Pancreas (tissue), 10 donors: ENCODE results near the gene CD40. TPM values are rescaled to one million over a fixed set of nuclear protein-coding genes. Genes with fewer than 3 reads are reported as not detected.

Source experiments
- ATAC-seq, 4 donors: fragments of 200-7000 bp; cut with Tn5 transposase; one replicate each; pipeline versions ENCODE4 v1.8.0 to v1.9.1; 2020; ENCODE audit warnings: mild to moderate bottlenecking in 4 of 4, moderate library complexity in 4 of 4
- DNase-seq, 6 donors: peaks; one replicate each; pipeline ENCODE4 v3.0.0-alpha.2; 2020
- FAIRE-seq: peaks from 2 replicates; lab custom pipeline; 2012; peaks lifted over from hg19 to GRCh38; lab: Jason Lieb, UNC
- H3K27ac ChIP-seq, 4 donors: fragments of 200-600 bp; sonication (generic); 1 replicate in 3 of 4; 2 replicates in 1 of 4; pipeline versions ENCODE4 v1.5.0 to v1.8.0; 2020
- H3K27me3 ChIP-seq, 4 donors: fragments of 200-600 bp; one replicate each; pipeline ENCODE4 v1.8.0; 2021
- H3K36me3 ChIP-seq, 3 donors: fragments of 200-600 bp; sonication (generic) in 1 of 3; one replicate each; pipeline versions ENCODE4 v1.5.0 to v1.8.0; 2020 to 2021
- H3K4me1 ChIP-seq, 3 donors: fragments of 200-600 bp; one replicate each; pipeline ENCODE4 v1.8.0; 2021
- H3K4me3 ChIP-seq, 4 donors: fragments of 200-600 bp; sonication (generic) in 2 of 4; one replicate each; pipeline versions ENCODE4 v1.5.0 to v1.8.0; 2020 to 2021
- H3K9me3 ChIP-seq, 4 donors: fragments of 200-600 bp; one replicate each; pipeline ENCODE4 v1.8.0; 2021
- WGBS, 2 donors: extraction: QIAGEN DNeasy Blood & Tissue Kit; methylation state at CpG; one replicate each; pipeline ENCODE4 v1.1.7; 2013; 5-methylcytosine and 5-hydroxymethylcytosine counted together
- intact Hi-C, 3 donors: fragments of 100-400 bp; cut with DNase I; formaldehyde crosslinking; loops; one replicate each; pipeline versions ENCODE4 v1.11.1 to v1.14.2; 2022
- polyA plus RNA-seq, 2 donors: library from polyadenylated mRNA; stranded (reverse); fragments of 200-250 nt; gene quantifications; one replicate each; pipeline ENCODE4 v1.2.3, GENCODE V29; 2013
- total RNA-seq, 6 donors: library from RNA; stranded (reverse); fragmentation: NEBNext Ultra II Directional in 4 of 6; extraction: Animal tissue kit (Norgen Biotek cat#: 25700) in 4 of 6; gene quantifications; one replicate each; pipeline versions ENCODE4 v1.2.1 to v1.2.4, GENCODE V29; 2021 to 2023
- TF ChIP-seq, protein P1 (sequence below), 4 donors: fragments of 200-600 bp; sonication (generic) in 3 of 4; IDR thresholded peaks; one replicate each; pipeline versions ENCODE4 v1.5.0 to v1.8.0; 2021; ENCODE audit warnings: antibody characterized with exemption in 4 of 4
- donor health status: healthy with polysubstance abuse.
- donor health status: DM: no; HTN: no; CAD: no; lungs with moderate emphysema.
- donor health status: DM: no; HTN: no; CAD: no.
- donor health status: control.
- donor health status: control.
- donor health status: Bipolar disorder and iron deficiency.
- donor health status: DM: yes; HTN: yes; CAD: no.
- donor health status: DM: no; HTN: no; CAD: no.
- donor health status: DM: no; HTN: no; CAD: no.
- donor health status: DM: yes; HTN: yes; CAD: no.

The CD40 gene
- total and polyA plus RNA-seq, 8 donors: 8.4 to 20.8 (median 9.7) TPM

DNA sequence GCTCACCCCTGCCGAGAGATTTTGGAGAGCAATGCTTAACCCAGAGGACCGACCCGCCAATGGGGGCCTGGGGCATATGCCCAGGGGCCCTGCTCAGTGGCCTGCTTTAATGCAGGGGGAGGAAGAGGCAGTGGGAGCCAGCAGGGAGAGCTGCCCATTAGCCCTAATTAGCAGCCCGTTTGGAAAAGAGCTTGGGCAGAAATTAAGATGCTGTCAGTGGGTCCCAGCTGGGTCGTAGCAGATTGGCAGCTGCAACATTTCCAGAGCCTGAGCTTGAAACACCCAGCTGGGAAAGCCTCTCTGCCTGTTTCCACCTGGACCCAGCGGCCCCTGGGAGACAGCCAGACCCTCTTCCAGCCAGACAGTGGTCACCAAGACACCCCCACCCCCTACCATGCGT lies 39.5 kb downstream of the CD40 start:
- 61 to 67% methylated on average over 7 of the region's 7 CpGs for WGBS, 2 donors
- Histone ChIP-seq H3K4me3 (no peak overlapping the region), H3K36me3 (no peaks in the 10 kb centered on the region), H3K9me3 (no peaks in the 10 kb centered on the region), H3K27ac (no peak overlapping the region), H3K4me1 (no peaks in the 10 kb centered on the region), H3K27me3 (no peaks in the 10 kb centered on the region)
- TF ChIP-seq, protein P1, sequence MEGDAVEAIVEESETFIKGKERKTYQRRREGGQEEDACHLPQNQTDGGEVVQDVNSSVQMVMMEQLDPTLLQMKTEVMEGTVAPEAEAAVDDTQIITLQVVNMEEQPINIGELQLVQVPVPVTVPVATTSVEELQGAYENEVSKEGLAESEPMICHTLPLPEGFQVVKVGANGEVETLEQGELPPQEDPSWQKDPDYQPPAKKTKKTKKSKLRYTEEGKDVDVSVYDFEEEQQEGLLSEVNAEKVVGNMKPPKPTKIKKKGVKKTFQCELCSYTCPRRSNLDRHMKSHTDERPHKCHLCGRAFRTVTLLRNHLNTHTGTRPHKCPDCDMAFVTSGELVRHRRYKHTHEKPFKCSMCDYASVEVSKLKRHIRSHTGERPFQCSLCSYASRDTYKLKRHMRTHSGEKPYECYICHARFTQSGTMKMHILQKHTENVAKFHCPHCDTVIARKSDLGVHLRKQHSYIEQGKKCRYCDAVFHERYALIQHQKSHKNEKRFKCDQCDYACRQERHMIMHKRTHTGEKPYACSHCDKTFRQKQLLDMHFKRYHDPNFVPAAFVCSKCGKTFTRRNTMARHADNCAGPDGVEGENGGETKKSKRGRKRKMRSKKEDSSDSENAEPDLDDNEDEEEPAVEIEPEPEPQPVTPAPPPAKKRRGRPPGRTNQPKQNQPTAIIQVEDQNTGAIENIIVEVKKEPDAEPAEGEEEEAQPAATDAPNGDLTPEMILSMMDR (IDR thresholded peaks at IDR 0.05): no peak
- intact Hi-C loops: no loop called here
- FAIRE-seq (no peak), DNase-seq (no peak), ATAC-seq (no peak)

DNA sequence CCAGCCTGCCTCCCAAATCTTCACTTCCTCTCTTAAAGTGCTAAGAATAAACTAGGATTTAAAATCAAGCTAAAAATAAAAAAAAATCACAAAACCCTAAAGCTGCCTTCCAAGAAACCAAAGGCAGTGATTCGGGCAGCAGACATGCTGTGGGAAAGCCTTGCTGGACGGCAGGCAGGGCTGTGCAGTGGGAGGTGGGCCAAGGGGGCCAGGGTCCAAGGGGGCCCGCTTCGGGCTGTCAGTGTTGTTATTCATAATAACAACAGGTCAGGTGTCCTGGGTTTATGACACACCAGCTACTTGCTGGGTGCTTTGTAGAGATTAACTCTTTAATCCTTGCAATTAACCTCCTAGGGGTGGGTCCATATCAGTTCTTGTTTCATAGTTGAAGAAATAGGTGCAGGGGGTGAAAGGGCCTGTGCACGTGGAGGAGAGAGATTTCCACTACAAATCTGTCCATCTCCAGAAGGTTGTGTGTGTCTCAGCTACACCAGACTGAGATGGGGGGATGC lies 40.4 kb downstream of the CD40 start:
- intact Hi-C loops: no loop called here

DNA sequence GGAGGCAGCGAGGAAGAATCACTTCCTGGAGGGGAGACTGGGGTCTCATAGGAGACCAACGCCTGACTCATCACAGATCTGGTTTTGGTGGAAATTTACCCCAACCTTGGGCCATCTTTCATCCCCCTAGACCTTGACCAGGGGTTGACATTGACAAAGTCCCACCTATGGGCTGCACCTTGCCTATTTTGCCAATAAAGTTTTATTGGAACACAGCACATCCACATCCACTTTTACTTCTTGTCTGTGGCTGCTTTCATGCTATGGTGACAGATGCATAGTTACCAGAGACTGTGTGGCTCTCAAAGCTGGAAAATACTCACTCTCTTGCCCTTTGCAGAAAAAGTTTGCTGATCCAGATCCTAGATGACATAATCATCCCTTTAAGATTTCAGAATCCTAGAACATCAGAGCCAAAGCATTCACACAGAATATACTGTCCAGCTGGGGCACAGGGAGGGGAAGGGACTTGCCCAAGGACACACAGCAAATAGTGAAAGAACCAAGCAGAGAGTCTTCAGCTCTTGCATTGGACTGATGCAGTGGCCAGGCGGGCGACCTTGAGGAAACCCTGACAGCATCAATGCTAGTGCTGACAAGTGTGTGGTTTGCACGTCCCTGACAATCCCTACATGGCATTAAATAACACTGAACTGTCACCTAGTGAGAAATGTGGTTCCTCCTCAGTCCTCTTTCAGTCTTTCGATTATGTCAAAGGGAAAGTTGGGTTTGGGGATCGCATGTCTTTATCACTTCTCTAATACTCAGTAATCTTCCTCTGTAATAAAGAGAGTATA lies 41.2 kb downstream of the CD40 start:
- H3K9me3 ChIP-seq: no peaks in the 10 kb centered on the region
- intact Hi-C loops: no loop called here
- TF ChIP-seq, protein P1 (IDR thresholded peaks at IDR 0.05): no peak
- H3K4me1 ChIP-seq: no peaks in the 10 kb centered on the region
- FAIRE-seq (no peak), DNase-seq (no peak), ATAC-seq (no peak)
- no peaks in the 10 kb centered on the region for H3K36me3 ChIP-seq
- no peaks in the 10 kb centered on the region for H3K27me3 ChIP-seq
- no peak overlapping the region for H3K27ac ChIP-seq
- WGBS, 2 donors: 60 to 62% methylated on average over 7 of the region's 7 CpGs
- no peak overlapping the region for H3K4me3 ChIP-seq

More for the DNA sequence above, 40.4 kb downstream of the CD40 start:
- TF ChIP-seq, protein P1 (IDR thresholded peaks at IDR 0.05): no peak
- Histone ChIP-seq H3K4me3 (no peak overlapping the region), H3K9me3 (no peaks in the 10 kb centered on the region), H3K27ac (no peak overlapping the region), H3K36me3 (no peaks in the 10 kb centered on the region), H3K4me1 (no peaks in the 10 kb centered on the region), H3K27me3 (no peaks in the 10 kb centered on the region)
- 43 to 54% methylated on average over 5 of the region's 5 CpGs for WGBS, 2 donors
- FAIRE-seq (no peak), DNase-seq (no peak), ATAC-seq (no peak)

DNA sequence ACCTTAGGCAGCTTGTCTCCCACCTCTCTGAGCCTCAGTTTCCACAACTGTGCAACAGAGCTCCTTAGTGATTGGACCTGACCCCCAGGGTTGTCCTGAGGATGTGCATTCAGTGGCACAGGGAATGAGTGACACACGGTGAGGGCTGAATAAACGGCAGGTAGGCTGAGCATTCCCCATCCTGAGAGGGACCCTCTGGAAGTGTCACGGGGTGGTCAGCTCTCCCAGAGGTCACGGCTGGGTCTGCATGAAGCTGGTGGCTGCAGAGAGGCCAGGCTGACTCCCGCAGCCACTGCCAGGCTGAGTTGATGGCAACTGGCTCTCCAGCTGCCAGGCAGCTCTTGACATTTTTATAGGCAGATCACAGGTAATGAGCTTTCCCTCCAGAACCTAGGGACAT lies 42.5 kb downstream of the CD40 start:
- H3K36me3 ChIP-seq: no peaks in the 10 kb centered on the region
- ATAC-seq (no peak), FAIRE-seq (no peak), DNase-seq (no peak)
- TF ChIP-seq, protein P1 (IDR thresholded peaks at IDR 0.05): no peak
- no peaks in the 10 kb centered on the region for H3K9me3 ChIP-seq
- H3K27me3 ChIP-seq: no peaks in the 10 kb centered on the region
- WGBS, 2 donors: 41 to 42% methylated on average over 5 of the region's 5 CpGs
- intact Hi-C loops: no loop called here
- no peak overlapping the region for H3K27ac ChIP-seq
- no peaks in the 10 kb centered on the region for H3K4me1 ChIP-seq
- H3K4me3 ChIP-seq: no peak overlapping the region

DNA sequence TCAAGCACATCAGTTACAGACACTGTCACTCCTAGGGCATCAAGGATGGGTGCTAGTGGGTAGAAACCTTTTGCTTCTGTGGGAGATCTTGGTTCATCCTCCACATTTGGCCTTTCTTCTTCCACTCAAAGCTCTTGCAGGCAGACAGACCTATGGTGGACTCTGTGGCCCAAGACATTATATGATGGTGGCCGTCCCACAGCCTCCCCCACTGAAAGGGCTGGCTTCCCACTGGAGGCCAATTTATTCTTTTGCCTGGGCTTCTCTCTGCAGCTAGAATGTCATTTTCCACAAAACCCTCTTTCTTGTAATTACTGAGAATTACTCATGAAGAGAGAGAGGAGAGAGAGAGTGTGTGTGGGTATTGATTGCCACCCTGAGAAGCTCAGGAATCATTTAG lies 43.8 kb downstream of the CD40 start:
- TF ChIP-seq, protein P1 (IDR thresholded peaks at IDR 0.05): no peak
- intact Hi-C loops: no loop called here
- FAIRE-seq: no peak
- no peaks in the 10 kb centered on the region for H3K36me3 ChIP-seq
- DNase-seq: no peak
- no peaks in the 10 kb centered on the region for H3K9me3 ChIP-seq
- no peak overlapping the region for H3K4me3 ChIP-seq
- no peak overlapping the region for H3K27ac ChIP-seq
- no peak for ATAC-seq
- WGBS, 2 donors: 59 to 76% methylated on average over 1 of the region's 1 CpG
- peaks cover 0 to 3% (median 0%) of the 10 kb centered on the region in 4 donors for H3K27me3 ChIP-seq
- H3K4me1 ChIP-seq: no peaks in the 10 kb centered on the region
